Heart right ventricle (tissue), 16 donors: ENCODE results near the gene MROH2B. TPM values are rescaled to one million over a fixed set of nuclear protein-coding genes. Genes with fewer than 3 reads are reported as not detected.

Experiments
- ATAC-seq, 8 donors: fragments of 200-7000 bp; cut with Tn5 transposase; one replicate each; pipeline ENCODE4 v1.9.1; 2020; ENCODE audit warnings: mild to moderate bottlenecking in 8 of 8, moderate library complexity in 8 of 8, moderate number of reproducible peaks in 1 of 8
- DNase-seq, 2 donors: peaks; one replicate each; pipeline ENCODE4 v3.0.0-alpha.2; 2020
- H3K27ac ChIP-seq, 10 donors: fragments of 200-600 bp; sonication (generic) in 2 of 10; one replicate each; pipeline versions ENCODE4 v1.5.0 to v1.8.0; 2020 to 2022; ENCODE audit warnings: mild to moderate bottlenecking in 3 of 10
- H3K27me3 ChIP-seq, 7 donors: fragments of 200-600 bp; one replicate each; pipeline ENCODE4 v1.8.0; 2021 to 2022; ENCODE audit warnings: mild to moderate bottlenecking in 2 of 7
- H3K36me3 ChIP-seq, 9 donors: fragments of 200-600 bp; sonication (generic) in 1 of 9; one replicate each; pipeline versions ENCODE4 v1.5.0 to v1.8.0; 2020 to 2022; ENCODE audit warnings: mild to moderate bottlenecking in 2 of 9
- H3K4me1 ChIP-seq, 9 donors: fragments of 200-600 bp; sonication (generic) in 1 of 9; one replicate each; pipeline versions ENCODE4 v1.5.0 to v1.8.0; 2020 to 2022; ENCODE audit warnings: mild to moderate bottlenecking in 4 of 9
- H3K4me3 ChIP-seq, 10 donors: fragments of 200-600 bp; sonication (generic) in 2 of 10; one replicate each; pipeline versions ENCODE4 v1.5.0 to v1.8.0; 2020 to 2022; ENCODE audit warnings: mild to moderate bottlenecking in 7 of 10, moderate library complexity in 2 of 10
- H3K9me3 ChIP-seq, 11 donors: fragments of 200-600 bp in 10 of 11; sonication (generic) in 2 of 11; one replicate each; pipeline versions ENCODE4 v1.5.0 to v1.8.0; 2013 to 2022; ENCODE audit warnings: mild to moderate bottlenecking in 2 of 11, control low read depth in 1 of 11, moderate library complexity in 1 of 11
- CTCF ChIP-seq, 9 donors: fragments of 200-600 bp; sonication (generic) in 2 of 9; IDR thresholded peaks; one replicate each; pipeline versions ENCODE4 v1.5.0 to v1.8.0; 2021 to 2022; ENCODE audit warnings: antibody characterized with exemption in 9 of 9, mild to moderate bottlenecking in 5 of 9, moderate library complexity in 1 of 9
- whole genome bisulfite sequencing, 2 donors: extraction: QIAGEN DNeasy Blood & Tissue Kit; methylation state at CpG; one replicate each; pipeline ENCODE4 v1.1.7; 2013; ENCODE audit warnings: inconsistent platforms in 1 of 2; 5-methylcytosine and 5-hydroxymethylcytosine counted together
- intact Hi-C, 10 donors: fragments of 100-400 bp; cut with DNase I; formaldehyde crosslinking; loops; one replicate each; pipeline versions ENCODE4 v1.11.1 to v1.14.2; 2022
- polyA plus RNA-seq, 2 donors: library from polyadenylated mRNA; stranded (reverse); fragments of 200-250 nt; gene quantifications; one replicate each; pipeline ENCODE4 v1.2.3, GENCODE V29; 2013
- total RNA-seq, 10 donors: library from RNA; stranded (reverse); fragmentation: NEBNext Ultra II Directional in 3 of 10; extraction: Animal tissue kit (Norgen Biotek cat#: 25700) in 3 of 10; gene quantifications; one replicate each; pipeline versions ENCODE4 v1.2.1 to v1.2.4, GENCODE V29; 2021 to 2023
- donor health status: Arrhythmogenic right ventricular cardiomyopathy.
- donor health status: ischemic (EF 13 %, LVEDD 7.1; RV severe dilation, severe dysfunction).
- donor health status: healthy with polysubstance abuse.
- donor health status: DM: no; HTN: yes; CAD: no.
- donor health status: DM: no; HTN: no; CAD: no.
- donor health status: ischemic (EF 25% LVEDD 6.9; RV normal size, moderate dysfunction).
- donor health status: ischemic (EF 25% LVEDD 5.7; RV mildly dilated, moderate dysfunction).
- donor health status: healthy.
- donor health status: DM: yes; HTN: yes; CAD: no.
- donor health status: Ischemic cardiomyopathy.
- donor health status: ischemic (EF 35%, LVEDD 5.7; RV mildly dilated, moderate dysfunction).
- donor health status: nonischemic (EF 11% LVEDD 7.7; RV severe dilation, severe dysfunction).
- donor health status: DM: yes; HTN: yes; CAD: no.
- donor health status: PGD.
- donor health status: ischemic (EF 29% LVEDD 5.4; RV normal size, mild dysfunction).
- donor health status: nonischemic (EF 23%, LVEDD 6.1; RV moderate dilation, normal function).

The MROH2B gene
- total and polyA plus RNA-seq, 12 donors, result under 0.01 TPM; not detected in 11

- DNase-seq (no peak), ATAC-seq (no peak)
- H3K9me3 ChIP-seq, result peaks cover 0 to 20% (median 0%) of the 10 kb centered on the region in 11 donors
- H3K4me3 ChIP-seq, result no peak overlapping the region
- no peaks in the 10 kb centered on the region for H3K4me1 ChIP-seq
- H3K27ac ChIP-seq, result no peak overlapping the region
- 92 to 96% methylated on average over 1 of the region's 1 CpG for WGBS, 2 donors
- H3K27me3 ChIP-seq, result no peaks in the 10 kb centered on the region
- peaks cover 0 to 75% (median 3%) of the 10 kb centered on the region in 9 donors for H3K36me3 ChIP-seq
- TF ChIP-seq CTCF (IDR thresholded peaks at IDR 0.05), result no peak
- intact Hi-C loops, result loop anchor here in 1 of 10 donors (5.0 kb wide), 1 partner anchor 48 kb away; no protein-coding TSS in a partner anchor
Observed at GRCh38 chr5:40960037-40960436, 111.1 kb downstream of the MROH2B start.

GRCh38 chr5:40958811-40959210, 112.3 kb downstream of the MROH2B start:
- no peak for ATAC-seq
- H3K36me3 ChIP-seq, result peaks cover 0 to 69% (median 3%) of the 10 kb centered on the region in 9 donors

GRCh38 chr5:40957048-40957447, 114.1 kb downstream of the MROH2B start:
- Histone ChIP-seq H3K4me1 (no peaks in the 10 kb centered on the region), H3K27me3 (no peaks in the 10 kb centered on the region), H3K4me3 (no peak overlapping the region), H3K36me3 (peaks cover 0 to 63% (median 3%) of the 10 kb centered on the region in 9 donors), H3K9me3 (peaks cover 0 to 22% (median 0%) of the 10 kb centered on the region in 11 donors), H3K27ac (no peak overlapping the region)
- no peak for TF ChIP-seq CTCF (IDR thresholded peaks at IDR 0.05)
- no peak for ATAC-seq
- WGBS, 2 donors, result 94 to 96% methylated on average over 3 of the region's 3 CpGs
- intact Hi-C loops, result loop anchor here in 1 of 10 donors (5.0 kb wide), 1 partner anchor 40 kb away; no protein-coding TSS in a partner anchor
- no peak for DNase-seq

More at GRCh38 chr5:40958811-40959210, 112.3 kb downstream of the MROH2B start:
- peaks cover 0 to 20% (median 0%) of the 10 kb centered on the region in 11 donors for H3K9me3 ChIP-seq
- TF ChIP-seq CTCF (IDR thresholded peaks at IDR 0.05), result no peak
- H3K27me3 ChIP-seq, result no peaks in the 10 kb centered on the region
- WGBS, 2 donors, result 89 to 93% methylated on average over 5 of the region's 5 CpGs
- no peak overlapping the region for H3K4me3 ChIP-seq
- intact Hi-C loops, result loop anchor here in 1 of 10 donors (5.0 kb wide), 1 partner anchor 42 kb away; no protein-coding TSS in a partner anchor
- H3K27ac ChIP-seq, result no peak overlapping the region
- no peak for DNase-seq
- H3K4me1 ChIP-seq, result no peaks in the 10 kb centered on the region

GRCh38 chr5:40955313-40955712, 115.8 kb downstream of the MROH2B start:
- TF ChIP-seq CTCF (IDR thresholded peaks at IDR 0.05), result no peak
- WGBS, 2 donors, result 86 to 90% methylated on average over 5 of the region's 5 CpGs
- Histone ChIP-seq H3K36me3 (peaks cover 0 to 49% (median 3%) of the 10 kb centered on the region in 9 donors), H3K9me3 (peaks cover 0 to 22% (median 0%) of the 10 kb centered on the region in 11 donors), H3K27ac (no peak overlapping the region), H3K4me1 (no peaks in the 10 kb centered on the region), H3K27me3 (no peaks in the 10 kb centered on the region), H3K4me3 (no peak overlapping the region)
- intact Hi-C loops, result loop anchor here in 1 of 10 donors (5.0 kb wide), 1 partner anchor 38 kb away; no protein-coding TSS in a partner anchor
- ATAC-seq (no peak), DNase-seq (no peak)

Other genes with a start within 250 kb of the MROH2B start
- gene RPL37, start 236.1 kb downstream of the MROH2B start, total RNA-seq, result 100 to 1,000 TPM; 530 to 829 (median 577) TPM
- gene RPL37, start 236.1 kb downstream of the MROH2B start, polyA plus RNA-seq, result 1,000 to 10,000 TPM; 1,171 to 1,864 TPM
- gene CARD6, start 230.0 kb downstream of the MROH2B start, total RNA-seq, result 1 to 10 TPM; 4.4 to 9.1 (median 5.4) TPM
- gene CARD6, start 230.0 kb downstream of the MROH2B start, polyA plus RNA-seq, result 1 to 10 TPM; 2.7 to 3.3 TPM
- 100 to 1,000 TPM in 4 of 10 donors, 10 to 100 TPM in 6; 43.9 to 399 (median 84.7) TPM for gene C7, start 161.8 kb downstream of the MROH2B start, total RNA-seq
- 100 to 1,000 TPM; 141 to 255 TPM for gene C7, start 161.8 kb downstream of the MROH2B start, polyA plus RNA-seq
- 100 to 1,000 TPM in 3 of 10 donors, 10 to 100 TPM in 7; 13.6 to 184 (median 55.6) TPM for gene C6, start 142.2 kb upstream of the MROH2B start, total RNA-seq
- gene C6, start 142.2 kb upstream of the MROH2B start, polyA plus RNA-seq, result 10 to 100 TPM in 1 of 2 donors, 1 to 10 TPM in 1; 6.1 to 10.4 TPM